ACHN (cell line): ENCODE results near the gene MSL3.

Experiments used
- DNase-seq: peaks from one replicate; pipeline ENCODE4 v3.0.0-alpha.2; 2015
- in situ Hi-C: cut with HindIII; loops from 2 replicates; pipeline ENCODE4 v1.10.0; 2017; ENCODE audit warnings: low sequenced_read_pairs, low pct_ligation_motif_present, low pct_unique_long_range_greater_than_20kb

Gene MSL3, protein sequence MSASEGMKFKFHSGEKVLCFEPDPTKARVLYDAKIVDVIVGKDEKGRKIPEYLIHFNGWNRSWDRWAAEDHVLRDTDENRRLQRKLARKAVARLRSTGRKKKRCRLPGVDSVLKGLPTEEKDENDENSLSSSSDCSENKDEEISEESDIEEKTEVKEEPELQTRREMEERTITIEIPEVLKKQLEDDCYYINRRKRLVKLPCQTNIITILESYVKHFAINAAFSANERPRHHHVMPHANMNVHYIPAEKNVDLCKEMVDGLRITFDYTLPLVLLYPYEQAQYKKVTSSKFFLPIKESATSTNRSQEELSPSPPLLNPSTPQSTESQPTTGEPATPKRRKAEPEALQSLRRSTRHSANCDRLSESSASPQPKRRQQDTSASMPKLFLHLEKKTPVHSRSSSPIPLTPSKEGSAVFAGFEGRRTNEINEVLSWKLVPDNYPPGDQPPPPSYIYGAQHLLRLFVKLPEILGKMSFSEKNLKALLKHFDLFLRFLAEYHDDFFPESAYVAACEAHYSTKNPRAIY

DNA sequence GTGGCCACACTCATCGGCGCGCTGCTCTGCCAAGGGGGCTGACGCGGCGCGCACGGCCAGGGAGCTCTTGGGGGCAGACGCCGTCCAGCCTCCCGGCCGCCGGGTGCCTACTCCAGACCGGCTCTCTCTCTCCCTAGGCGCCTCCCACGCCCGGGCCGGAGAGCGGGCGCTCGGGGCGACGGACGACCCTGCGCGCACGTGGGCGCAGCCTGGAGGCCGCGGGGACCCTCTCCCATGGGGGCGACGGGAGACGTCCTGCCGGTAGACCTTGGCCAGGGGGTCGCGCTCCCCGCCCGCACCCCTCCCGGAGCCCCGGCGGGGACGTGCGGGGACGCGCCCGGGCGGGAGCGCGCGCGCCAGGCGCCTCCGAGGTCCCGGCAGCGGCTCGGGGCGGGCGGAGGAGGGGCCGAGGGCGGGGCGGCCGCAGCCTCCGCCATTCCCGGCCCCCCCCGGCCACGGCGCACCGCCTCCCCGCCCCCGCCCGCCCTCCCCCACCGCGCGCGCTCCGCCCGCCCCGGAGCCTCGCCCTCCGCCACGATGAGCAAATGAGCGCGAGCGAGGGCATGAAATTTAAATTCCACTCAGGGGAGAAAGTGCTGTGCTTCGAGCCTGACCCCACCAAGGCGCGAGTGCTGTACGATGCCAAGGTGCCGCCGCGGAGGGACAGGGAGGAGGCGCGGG, at the start of gene MSL3:
Gene MSL3 (plus strand): TSS at position 519 of the 681 bp plus-strand sequence. CDS start 27 bp downstream, at position 546.
- in situ Hi-C loops, result loop anchor here (25.0 kb wide), 1 partner anchor 221 kb away; no protein-coding TSS in a partner anchor
- peak; percentile 61 for DNase-seq

DNA sequence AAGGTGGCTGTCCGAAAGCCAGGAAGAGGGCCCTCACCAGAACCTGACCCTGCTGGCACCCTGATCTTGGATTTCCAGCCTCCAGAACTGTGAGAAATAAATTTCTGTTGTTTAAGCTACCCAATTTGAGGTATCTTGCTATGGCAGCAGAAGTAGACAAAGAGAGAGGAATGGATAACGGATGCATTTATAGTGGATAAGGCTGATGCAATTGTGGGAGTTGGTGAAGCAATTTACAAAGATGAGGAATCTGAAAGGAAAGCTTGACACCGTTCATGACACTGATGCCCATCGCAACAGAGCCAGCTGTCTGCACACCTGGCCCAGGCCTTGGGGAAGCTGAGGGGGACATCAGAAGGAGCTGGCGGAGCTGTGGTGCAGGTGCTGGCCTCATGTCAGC, 35.7 kb upstream of the MSL3 start:
- no peak for DNase-seq
- in situ Hi-C loops, result no loop called here

DNA sequence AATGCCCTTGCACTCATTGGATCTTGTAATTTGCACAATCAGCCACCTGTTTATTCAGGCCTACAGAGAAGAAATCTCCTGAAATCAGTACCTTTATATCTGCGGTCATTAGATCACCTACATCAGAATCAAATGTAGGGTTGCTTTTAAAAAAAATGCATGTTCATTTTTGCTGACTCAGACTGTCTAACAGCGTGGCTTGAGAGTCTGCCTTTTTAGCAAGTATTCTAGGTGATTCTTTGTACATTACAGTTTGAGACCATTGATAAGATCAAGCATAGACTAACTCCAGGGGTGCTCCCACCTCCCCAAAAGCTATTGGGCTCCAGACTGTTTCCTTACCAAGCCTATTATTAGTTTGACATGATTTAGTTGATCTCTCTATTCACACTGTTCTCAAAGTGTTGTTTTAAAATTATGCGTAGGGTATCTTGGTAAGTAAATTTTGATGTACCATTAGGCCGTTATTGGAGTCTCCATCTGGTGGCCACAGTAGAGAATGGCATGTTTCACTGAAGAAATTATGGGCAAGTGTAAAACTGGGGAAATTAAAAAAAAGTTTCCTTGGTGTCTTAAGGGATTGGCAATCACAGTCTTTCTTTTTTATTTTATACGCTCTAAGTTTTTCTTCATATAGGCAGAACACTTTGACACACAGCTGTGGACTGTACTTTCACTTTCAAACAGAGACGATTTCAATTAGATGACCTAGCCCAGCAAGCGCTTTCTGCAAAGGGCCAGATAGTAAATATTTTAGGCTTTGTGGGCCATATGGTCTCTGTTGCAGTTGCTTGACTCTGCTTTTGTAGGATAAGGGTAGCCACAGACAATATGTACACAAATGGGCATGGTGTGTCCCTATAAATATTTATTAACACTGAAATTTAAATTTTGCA, 33.7 kb upstream of the MSL3 start:
- in situ Hi-C loops, result no loop called here
- peak; percentile 24 for DNase-seq

DNA sequence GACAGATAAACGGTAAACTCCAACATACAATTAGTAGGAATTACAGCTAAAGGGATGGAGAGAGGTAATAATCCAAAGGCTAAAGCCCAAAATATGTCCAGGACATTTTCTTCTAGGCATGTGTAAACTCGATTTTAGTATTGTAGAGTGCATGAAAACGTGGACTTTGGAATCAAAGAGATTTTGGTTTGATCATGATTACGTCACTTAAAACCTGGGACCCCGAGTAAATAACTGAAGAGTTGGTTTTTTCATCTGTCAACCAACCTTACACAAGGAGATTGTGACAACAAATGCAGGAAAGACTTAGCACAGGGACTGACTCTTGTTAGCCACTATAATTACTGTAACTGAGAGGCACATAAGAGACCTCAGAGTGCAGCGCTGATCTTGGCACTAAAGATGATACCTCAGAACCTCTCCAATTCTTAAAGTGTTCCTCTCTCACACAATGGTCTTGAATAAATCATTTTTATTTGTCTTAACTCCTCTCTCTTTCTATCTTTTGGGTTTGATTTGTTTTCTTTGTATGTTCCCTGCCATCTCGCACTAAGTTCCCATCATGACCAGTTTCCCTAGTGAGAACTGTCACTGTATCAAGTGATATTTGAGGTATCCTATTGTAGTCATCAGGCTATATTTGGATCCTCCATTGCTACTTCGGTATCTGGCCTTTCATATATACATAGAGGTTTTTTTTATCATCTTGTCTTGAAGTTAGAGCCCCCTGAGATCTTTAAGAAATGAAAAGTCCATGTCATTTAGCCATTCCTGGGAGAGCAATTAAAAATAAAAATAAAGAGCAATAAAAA, 32.2 kb upstream of the MSL3 start:
- DNase-seq, result no peak
- in situ Hi-C loops, result no loop called here

DNA sequence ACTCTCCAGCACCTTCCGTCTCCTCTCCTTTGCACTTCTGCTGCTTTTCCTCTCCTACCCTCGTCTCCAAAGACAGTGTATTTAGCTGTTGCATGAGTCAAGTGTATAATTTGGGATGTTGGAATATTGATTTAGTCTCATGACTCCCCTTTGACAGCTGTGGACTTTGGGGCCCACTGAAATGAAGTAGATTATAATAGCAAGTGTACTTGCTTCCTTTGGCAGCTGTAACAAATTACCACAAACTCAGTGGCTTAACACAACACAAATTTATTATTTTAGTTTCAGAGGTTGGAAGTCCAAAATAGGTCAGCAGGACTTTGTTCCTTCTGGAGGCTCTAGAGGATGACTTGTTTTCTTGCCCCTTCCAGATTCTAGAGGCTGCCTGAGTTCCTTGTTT, 29.5 kb upstream of the MSL3 start:
- DNase-seq, result no peak
- in situ Hi-C loops, result no loop called here

DNA sequence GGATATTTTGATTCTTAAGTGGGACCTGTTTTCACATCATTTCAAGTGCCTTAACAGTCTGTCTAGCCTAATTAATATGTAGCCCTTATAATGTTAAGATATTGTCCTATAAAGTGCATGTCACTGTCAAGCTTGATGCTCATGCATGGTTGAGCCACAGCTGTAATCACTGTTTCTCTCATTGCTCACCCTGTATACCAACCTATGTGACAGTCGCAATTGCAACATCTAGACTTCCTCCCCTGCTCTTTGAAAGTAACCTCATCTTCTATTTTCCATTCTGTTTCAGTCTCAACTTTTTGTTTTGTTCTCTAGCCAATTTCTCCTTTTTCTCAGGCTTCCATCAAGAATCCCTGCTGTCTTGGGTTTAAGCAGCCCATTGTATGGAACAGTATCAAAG, 24.4 kb upstream of the MSL3 start:
- in situ Hi-C loops, result no loop called here
- DNase-seq, result no peak

DNA sequence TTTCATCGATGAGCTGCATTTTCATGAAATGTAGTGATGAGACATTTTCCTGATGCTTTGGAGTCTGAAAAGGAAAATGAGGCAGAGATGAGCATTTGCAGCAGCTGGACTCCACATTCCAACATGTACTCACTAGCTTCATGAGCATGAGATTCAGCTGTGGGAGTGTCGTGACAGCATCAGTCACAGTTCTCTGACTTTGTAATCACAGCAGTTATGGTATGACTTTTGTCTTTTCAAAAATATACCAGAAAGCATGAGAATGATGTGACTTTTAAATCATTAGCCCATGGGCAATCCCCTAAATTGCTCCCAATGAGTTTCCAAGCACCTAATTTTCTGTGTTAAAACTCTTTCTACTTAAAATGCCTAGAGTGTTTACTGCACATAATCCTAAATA, 18.3 kb upstream of the MSL3 start:
- in situ Hi-C loops, result no loop called here
- no peak for DNase-seq

DNA sequence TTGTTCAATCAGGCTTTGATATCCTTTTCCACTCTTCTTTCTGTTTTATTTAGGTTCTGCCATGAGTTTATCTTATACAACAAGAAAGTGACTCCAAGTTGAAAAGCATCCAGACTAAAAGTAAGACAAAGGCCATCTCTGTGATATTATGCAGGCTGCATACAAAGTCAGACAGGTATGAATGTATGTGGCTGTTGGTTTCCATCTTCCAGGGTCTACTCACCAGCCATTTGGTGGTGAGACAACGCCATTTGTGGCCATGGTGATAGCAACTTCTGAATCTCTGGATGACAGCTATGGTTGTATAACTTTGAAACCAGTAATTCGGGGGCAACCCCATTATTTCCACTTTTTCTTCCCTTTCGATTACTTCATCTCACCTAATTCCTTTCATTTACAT, 17.2 kb upstream of the MSL3 start:
- in situ Hi-C loops, result no loop called here

DNA sequence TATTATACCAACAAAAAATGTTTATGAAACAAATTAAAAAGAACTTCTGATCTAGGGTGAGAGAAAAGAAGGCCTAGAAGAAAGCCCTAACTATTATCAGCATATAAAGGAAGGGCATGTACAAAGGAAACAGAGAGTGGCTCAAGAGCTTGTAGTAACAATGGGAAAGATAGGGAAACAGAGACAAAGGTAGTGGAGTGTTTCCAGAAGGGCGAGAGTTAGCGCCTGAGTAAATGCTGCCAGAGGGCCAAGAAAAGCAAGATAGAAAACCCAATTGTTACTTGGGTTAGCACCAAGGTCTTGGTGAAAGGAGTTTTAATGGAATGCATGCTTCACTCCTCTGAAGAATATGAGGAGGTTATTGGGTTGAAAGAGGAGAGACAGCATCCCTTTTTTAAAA, 16.5 kb upstream of the MSL3 start:
- in situ Hi-C loops, result no loop called here
- no peak for DNase-seq

More for the DNA sequence above, 17.2 kb upstream of the MSL3 start:
- DNase-seq, result no peak

DNA sequence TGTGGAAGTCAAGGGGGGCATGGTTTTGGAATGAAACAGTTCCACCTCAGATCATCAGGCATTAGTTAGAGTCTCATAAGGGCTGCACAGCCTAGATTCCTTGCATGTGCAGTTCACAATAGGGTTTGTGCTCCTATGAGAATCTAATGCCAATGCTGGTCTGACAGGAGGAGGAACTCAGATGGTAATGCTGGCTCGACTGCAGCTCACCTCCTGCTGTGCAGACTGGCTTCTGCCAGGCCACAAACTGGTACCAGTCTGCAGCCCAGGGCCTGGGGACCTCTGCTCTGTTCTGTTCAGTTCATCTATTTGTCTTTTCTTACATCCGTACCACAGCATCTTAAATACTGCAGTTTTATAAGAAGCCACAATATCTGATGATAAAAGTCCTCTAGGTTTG, 12.2 kb upstream of the MSL3 start:
- in situ Hi-C loops, result no loop called here
- no peak for DNase-seq

DNA sequence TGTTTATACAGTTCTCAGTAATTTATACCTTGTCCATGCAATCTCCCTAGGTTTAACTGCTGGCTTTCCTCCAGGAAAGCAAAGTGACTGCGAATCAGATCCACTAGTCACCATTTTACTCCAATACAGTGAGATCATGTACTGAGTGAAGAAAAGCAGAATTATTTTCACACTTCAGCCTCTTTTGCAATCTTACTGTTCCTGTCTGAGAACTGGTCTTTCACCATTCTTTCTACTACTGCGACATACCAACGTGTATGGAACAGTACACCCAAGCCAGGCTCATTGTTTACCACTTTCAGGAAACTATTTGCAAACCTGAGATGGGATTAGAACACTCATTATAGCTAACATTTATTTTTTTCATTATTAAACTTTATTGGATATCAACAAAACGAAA, 8.0 kb upstream of the MSL3 start:
- DNase-seq, result no peak
- in situ Hi-C loops, result loop anchor here (25.0 kb wide), 1 partner anchor 213 kb away; no protein-coding TSS in a partner anchor

DNA sequence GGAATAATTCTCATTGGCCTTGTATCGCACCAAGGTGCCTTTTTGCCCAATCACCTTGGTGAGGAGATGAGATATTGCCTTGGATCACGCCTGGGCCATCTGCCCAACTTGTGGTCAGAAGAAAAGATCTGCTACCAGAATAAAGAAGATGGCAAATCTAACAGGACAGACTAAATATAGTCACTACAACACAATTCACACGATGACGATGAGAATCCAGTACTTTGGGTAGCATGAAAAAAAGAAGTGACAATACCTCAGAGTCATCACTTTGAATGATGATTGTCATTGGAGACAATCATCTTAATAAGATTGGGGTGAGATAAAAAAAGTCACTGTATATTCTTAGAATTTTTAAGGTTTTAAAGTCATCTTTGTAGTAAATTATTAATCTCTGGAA, 7.3 kb upstream of the MSL3 start:
- DNase-seq, result no peak
- in situ Hi-C loops, result loop anchor here (25.0 kb wide), 1 partner anchor 213 kb away; no protein-coding TSS in a partner anchor

DNA sequence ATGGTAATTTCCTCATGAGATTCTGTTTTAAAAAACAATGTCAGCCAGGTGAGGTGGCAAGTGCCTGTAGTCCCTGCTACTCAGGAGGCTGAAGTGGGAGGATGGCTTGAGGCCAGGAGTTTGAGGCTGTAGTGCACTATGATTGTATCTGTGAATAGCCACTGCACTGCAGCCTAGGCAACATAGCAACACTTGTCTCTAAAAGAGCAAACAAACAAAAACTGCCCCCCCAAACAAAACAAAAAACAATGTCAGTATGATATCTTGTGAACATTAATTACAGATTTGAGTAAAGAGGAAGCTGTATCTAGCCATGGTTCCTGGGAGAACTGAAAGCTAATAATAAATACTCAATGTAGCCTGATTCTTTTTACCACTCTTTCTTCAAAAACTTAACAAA, 6.8 kb upstream of the MSL3 start:
- no peak for DNase-seq
- in situ Hi-C loops, result loop anchor here (25.0 kb wide), 1 partner anchor 214 kb away; no protein-coding TSS in a partner anchor

DNA sequence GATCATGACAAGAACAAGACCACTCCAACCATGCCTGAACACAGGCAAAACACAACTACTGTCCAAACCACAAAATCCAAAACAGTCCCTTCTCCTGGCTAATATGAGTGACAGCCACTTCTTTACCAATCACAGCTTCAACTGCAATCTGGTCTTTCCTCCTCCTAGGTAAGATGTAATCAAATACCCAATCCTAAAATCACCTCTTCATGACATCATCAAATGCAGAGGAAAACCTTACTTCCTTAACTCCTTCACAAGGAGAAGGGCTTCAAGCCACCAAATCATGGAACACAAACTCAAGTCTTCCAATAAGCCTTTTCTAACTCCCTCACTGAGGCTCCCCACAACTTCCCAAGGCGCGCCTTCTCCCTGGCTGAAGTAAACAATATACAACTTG, 4.4 kb upstream of the MSL3 start:
- DNase-seq, result no peak
- in situ Hi-C loops, result loop anchor here (25.0 kb wide), 1 partner anchor 216 kb away; no protein-coding TSS in a partner anchor

DNA sequence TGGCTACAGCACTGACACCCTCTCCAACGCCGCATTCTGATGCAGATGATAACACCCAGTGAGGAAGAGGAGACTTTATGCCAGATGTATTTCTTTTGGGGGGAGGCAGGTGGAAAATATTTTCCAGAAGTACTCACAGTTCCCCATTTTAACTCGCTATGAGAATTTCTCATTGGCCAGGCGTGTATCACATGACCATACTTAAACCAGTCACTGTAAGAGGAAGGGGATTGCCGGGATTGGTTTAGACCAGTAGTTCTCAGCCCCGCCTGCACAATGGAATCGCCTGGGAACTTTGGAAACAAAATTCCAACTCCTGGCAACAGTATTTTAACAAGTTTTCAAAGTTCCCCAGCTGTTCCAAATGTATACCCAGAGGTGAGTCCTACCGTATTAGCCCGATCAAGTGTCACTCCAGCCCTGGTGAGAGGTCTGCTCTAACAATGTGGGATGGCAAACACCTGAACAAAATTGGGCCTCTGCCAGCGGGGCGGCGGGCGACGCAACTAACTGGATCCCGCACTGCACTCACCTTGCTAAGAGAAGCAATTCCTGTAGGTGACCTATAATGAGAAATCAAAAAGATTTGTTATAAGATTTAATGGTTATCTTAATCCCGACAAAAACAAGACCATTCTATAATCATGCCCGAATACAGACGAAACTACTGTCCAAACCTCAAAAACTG, 2.9 kb upstream of the MSL3 start:
- DNase-seq, result no peak

DNA sequence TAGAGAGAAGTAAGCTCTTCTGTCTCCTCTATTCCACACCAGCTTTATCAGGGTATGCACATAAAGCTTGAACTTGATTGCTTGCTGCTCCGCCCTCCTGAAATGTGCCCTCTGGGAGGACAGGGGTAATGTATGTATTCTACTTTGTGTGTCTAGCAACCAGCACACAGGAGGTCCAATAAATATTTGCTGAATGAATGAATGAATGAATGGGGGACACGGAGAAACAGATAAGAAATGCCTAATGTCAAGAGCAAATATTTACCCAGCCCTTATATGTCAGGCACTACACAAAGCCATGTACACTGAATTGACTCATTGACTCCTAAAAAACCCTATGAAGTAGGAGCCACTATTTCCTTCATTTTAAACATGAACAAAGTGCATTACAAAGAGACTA, 2.3 kb upstream of the MSL3 start:
- in situ Hi-C loops, result loop anchor here (25.0 kb wide), 1 partner anchor 218 kb away; no protein-coding TSS in a partner anchor
- DNase-seq, result no peak

More for the DNA sequence above, 2.9 kb upstream of the MSL3 start:
- in situ Hi-C loops, result loop anchor here (25.0 kb wide), 1 partner anchor 218 kb away; no protein-coding TSS in a partner anchor
